A673 (cell line): ENCODE results near the gene RFC1. TPM values are rescaled to one million over a fixed set of nuclear protein-coding genes. Genes with fewer than 3 reads are reported as not detected.

ENCODE experiments used
- BruUV-seq: library from RNA; stranded (reverse); fragments of 400-500 nt; replicated peaks from 2 replicates; lab custom pipeline; 2021; lab: Mats Ljungman, UMichigan
- CTCF ChIA-PET: fragments of 300-600 bp; sonication (Branson Sonifier 250); formaldehyde crosslinking; loops from one replicate; lab custom pipeline; 2022; ENCODE audit warnings: antibody characterized with exemption; lab: Charles Lee
- POLR2A ChIA-PET: fragments of 300-600 bp; sonication (Branson Sonifier 250); formaldehyde crosslinking; loops from one replicate; lab custom pipeline; 2022; ENCODE audit warnings: antibody characterized with exemption; ENCODE audit not compliant: low non-redundant PET; lab: Charles Lee
- DNase-seq: peaks from one replicate; pipeline ENCODE4 v3.0.0-alpha.2; 2015; ENCODE audit warnings: low spot score
- H3K27ac ChIP-seq: fragments of 200-600 bp; sonication (generic); 2 replicates; pipeline ENCODE4 v1.5.1; 2016; ENCODE audit warnings: mixed run types, low read depth, mild to moderate bottlenecking, mixed read lengths, antibody characterized with exemption, low read length; ENCODE audit not compliant: poor library complexity, severe bottlenecking
- H3K27me3 ChIP-seq: fragments of 200-600 bp; sonication (generic); replicated peaks from 2 replicates; pipeline ENCODE4 v1.6.1; 2017; ENCODE audit warnings: mixed run types, low read depth, mild to moderate bottlenecking, mixed read lengths, antibody characterized with exemption, low read length; ENCODE audit not compliant: insufficient read depth, poor library complexity
- H3K36me3 ChIP-seq: fragments of 200-600 bp; sonication (generic); 2 replicates; pipeline ENCODE4 v1.6.1; 2016; ENCODE audit warnings: mixed run types, mild to moderate bottlenecking, mixed read lengths, antibody characterized with exemption, low read length; ENCODE audit not compliant: insufficient read depth, poor library complexity, severe bottlenecking
- H3K4me1 ChIP-seq: fragments of 200-600 bp; sonication (generic); 2 replicates; pipeline ENCODE4 v1.6.1; 2017; ENCODE audit warnings: mixed run types, mild to moderate bottlenecking, mixed read lengths, antibody characterized with exemption, low read length; ENCODE audit not compliant: insufficient read depth, poor library complexity, severe bottlenecking
- H3K4me3 ChIP-seq: fragments of 200-600 bp; sonication (generic); 2 replicates; pipeline ENCODE4 v1.5.1; 2016; ENCODE audit warnings: low read depth, mixed run types, mild to moderate bottlenecking, mixed read lengths, low read length; ENCODE audit not compliant: poor library complexity, severe bottlenecking
- H3K9me3 ChIP-seq: fragments of 200-600 bp; sonication (generic); 2 replicates; pipeline ENCODE4 v1.6.1; 2016; ENCODE audit warnings: mixed run types, low read depth, mild to moderate bottlenecking, mixed read lengths, antibody characterized with exemption, low read length; ENCODE audit not compliant: poor library complexity, severe bottlenecking
- CTCF ChIP-seq: fragments of 300-800, 200-600 bp; sonication (generic); conservative IDR thresholded peaks from 2 replicates; pipeline ENCODE4 v1.5.1; 2017; ENCODE audit warnings: low read depth, mild to moderate bottlenecking, antibody characterized with exemption, low read length, moderate library complexity, mixed read lengths
- EZH2 ChIP-seq: fragments of 200-600 bp; sonication (generic); IDR thresholded peaks from 2 replicates; pipeline ENCODE4 v1.6.1; 2017; ENCODE audit warnings: borderline replicate concordance, low read depth, mild to moderate bottlenecking, mixed read lengths, antibody characterized with exemption, low read length; ENCODE audit not compliant: poor library complexity, severe bottlenecking
- intact Hi-C: fragments of 100-400 bp; cut with micrococcal nuclease; formaldehyde crosslinking; loops from one replicate; pipeline ENCODE4 v1.10.0; 2022; ENCODE audit not compliant: unreplicated experiment
- total RNA-seq: library from RNA; stranded (reverse); gene quantifications from 2 replicates; pipeline ENCODE4 v1.2.3, GENCODE V29; 2021

RFC1 gene
- total RNA-seq, 1 experiment from 2014 or later: 71.8 TPM

GRCh38 chr4:39285111-39285795 lies 80.9 kb downstream of the RFC1 start:
- TF ChIP-seq CTCF: no peak
- no peak for TF ChIP-seq EZH2
- intact Hi-C loops: no loop called here
- no peaks in the 10 kb centered on the region for H3K27me3 ChIP-seq
- H3K4me3 ChIP-seq: no peak overlapping the region
- no TSS peak for BruUV-seq
- no peaks in the 10 kb centered on the region for H3K9me3 ChIP-seq
- POLR2A ChIA-PET: no interaction called here
- no peak for DNase-seq
- no peaks in the 10 kb centered on the region for H3K4me1 ChIP-seq
- CTCF ChIA-PET: no interaction called here
- peaks cover 53% of the 10 kb centered on the region for H3K36me3 ChIP-seq
- no peak overlapping the region for H3K27ac ChIP-seq

DNA sequence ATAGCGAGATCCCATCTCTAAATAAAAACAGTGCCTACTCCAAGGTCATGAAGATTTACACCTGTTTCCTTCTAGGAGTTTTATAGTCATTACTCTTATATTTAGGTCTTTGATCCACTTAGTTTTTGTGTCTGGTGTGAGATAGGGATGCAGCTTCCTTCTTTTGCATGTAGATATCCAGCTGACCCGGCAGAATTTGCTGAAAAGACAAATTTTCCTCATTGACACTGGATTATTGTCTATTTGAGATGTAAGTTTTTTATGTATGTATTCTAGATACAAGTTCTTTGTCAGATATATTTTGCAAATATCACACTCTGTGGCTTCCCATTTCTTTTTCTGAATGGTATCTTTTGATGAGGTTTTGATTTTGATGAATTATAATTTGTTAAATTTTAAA lies 85.4 kb downstream of the RFC1 start:
- ChIA-PET CTCF (no interaction called here), POLR2A (no interaction called here)
- intact Hi-C loops: no loop called here
- H3K4me3 ChIP-seq: no peak overlapping the region
- DNase-seq: no peak
- no peaks in the 10 kb centered on the region for H3K4me1 ChIP-seq
- no peaks in the 10 kb centered on the region for H3K27me3 ChIP-seq
- no TSS peak for BruUV-seq
- TF ChIP-seq EZH2 (no peak), CTCF (no peak)
- no peaks in the 10 kb centered on the region for H3K9me3 ChIP-seq
- H3K27ac ChIP-seq: no peak overlapping the region
- peaks cover 10% of the 10 kb centered on the region for H3K36me3 ChIP-seq

- Histone ChIP-seq H3K27me3 (no peaks in the 10 kb centered on the region), H3K4me3 (no peak overlapping the region), H3K4me1 (no peaks in the 10 kb centered on the region), H3K27ac (no peak overlapping the region), H3K36me3 (peaks cover 4% of the 10 kb centered on the region), H3K9me3 (no peaks in the 10 kb centered on the region)
- no TSS peak for BruUV-seq
- CTCF ChIA-PET: no interaction called here
- TF ChIP-seq EZH2: no peak
- no peak for TF ChIP-seq CTCF
- no peak for DNase-seq
- intact Hi-C loops: no loop called here
- POLR2A ChIA-PET: no interaction called here
These were observed 86.7 kb downstream of the RFC1 start for GRCh38 chr4:39279416-39279815.
